GM12874 (cell line): ENCODE results near the gene SGCA.
A peak's percentile ranks its signal among the peaks of the same experiment; 100 is the strongest.

Source experiments
- CTCF ChIP-seq: IDR thresholded peaks from 2 replicates; pipeline ENCODE4 v1.5.1; 2011; ENCODE audit warnings: low read depth, mild to moderate bottlenecking, control low read depth, low read length, moderate library complexity; ENCODE audit not compliant: insufficient read depth

SGCA gene

GRCh38 chr17:50147841-50148225 lies 18.0 kb upstream of the SGCA start:
- no peak for TF ChIP-seq CTCF

DNA sequence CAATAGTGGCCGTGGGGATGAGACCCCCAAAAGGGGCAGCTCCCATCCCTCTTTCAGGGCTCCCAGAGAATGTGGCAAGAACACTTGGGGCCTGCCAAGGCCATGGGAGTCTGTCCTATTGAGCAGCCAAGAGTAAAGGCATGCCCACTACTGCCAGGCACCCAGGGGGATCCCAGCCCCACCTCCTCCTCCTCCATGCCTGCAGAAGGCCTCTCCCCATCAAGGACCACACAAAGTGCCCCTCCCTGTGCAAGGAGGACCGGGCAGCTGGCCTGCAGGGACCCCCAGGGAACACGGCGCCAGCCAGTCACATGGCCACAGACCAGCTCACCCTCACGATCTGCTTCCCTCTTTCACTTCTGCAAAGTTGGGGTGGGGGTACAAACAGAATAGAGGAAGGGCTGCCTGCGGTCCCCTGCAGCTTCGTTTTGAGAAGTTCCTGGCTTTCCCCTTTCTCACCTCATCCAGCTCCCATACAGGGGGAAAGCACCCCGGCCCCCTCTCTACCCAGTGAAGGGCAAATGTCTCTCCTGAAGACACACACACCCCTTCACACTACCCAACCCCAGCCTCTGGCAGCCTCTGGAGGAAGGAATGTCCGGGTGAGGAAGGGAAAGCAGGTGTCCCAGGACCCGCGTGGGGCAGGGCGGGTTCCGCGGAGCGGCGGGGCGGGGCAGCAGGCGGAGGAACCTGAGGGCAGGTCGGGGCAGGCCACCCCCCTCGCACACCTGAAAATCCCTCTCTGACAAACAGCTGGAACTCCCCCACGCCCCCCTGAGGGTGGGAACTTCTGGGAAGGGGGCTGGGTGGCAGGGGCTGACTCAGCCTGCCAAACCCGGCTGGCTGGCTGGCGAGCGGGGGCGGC lies 17.3 kb upstream of the SGCA start:
- no peak for TF ChIP-seq CTCF

DNA sequence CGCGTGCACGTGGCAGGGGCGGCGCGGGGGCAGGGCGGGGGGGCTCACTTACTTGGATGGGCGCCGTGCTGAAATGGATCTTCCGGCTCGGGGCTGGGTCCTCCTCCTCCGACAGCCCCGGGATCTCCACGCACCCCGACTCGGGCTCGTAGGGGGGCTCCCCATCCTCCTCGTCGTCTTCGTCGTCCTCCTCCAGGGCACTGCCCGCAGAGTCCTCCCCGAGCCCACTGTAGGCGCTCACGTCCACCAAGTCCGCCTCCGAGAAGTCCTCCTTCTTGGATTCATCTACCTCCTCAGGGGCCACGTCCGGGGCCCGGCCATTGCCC lies 16.8 kb upstream of the SGCA start:
- TF ChIP-seq CTCF = no peak

- TF ChIP-seq CTCF = 0 out of 2 replicates have a peak, but pooled peaks have one; percentile 22
Measured at GRCh38 chr17:50149417-50150353, 16.1 kb upstream of the SGCA start.

DNA sequence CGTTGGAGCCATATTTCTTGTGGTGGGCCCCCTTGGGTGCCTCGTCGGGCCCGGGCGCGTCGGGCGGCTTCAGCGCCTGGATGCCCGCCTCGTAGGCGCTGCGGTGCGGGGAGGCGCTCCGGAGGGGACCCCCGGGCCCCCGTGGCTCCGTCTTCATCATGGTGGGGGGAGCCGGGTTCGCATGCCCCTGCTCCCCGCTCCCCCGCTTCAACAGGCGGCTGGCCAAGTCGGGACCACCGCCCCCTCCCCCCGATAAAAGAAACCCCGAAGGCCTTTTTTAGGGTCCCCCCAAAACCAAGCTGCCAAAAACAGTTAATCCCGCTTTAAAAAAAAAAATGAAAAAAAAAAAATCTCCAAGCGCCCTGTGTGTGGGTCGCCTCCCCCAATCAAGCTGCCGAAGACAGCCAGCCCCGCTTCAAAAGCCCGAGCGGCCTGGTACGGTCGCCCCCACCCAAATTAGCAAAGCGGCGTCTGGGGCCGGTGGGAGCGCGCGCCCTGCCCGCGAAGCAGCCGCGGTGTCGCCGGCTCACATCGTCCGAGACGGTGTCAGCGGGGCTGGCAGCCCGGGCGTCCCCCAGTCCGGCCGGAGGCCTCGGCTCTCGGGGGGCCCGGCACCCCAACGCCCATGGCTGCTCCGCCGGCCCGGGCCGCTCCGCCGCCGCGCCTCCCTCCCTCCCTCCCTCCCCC lies 15.3 kb upstream of the SGCA start, which contains the start of gene PPP1R9B:
Gene PPP1R9B (minus strand): TSS at position 324 of the 687 bp plus-strand sequence. CDS start 164 bp downstream, at position 160.
- no peak for TF ChIP-seq CTCF

DNA sequence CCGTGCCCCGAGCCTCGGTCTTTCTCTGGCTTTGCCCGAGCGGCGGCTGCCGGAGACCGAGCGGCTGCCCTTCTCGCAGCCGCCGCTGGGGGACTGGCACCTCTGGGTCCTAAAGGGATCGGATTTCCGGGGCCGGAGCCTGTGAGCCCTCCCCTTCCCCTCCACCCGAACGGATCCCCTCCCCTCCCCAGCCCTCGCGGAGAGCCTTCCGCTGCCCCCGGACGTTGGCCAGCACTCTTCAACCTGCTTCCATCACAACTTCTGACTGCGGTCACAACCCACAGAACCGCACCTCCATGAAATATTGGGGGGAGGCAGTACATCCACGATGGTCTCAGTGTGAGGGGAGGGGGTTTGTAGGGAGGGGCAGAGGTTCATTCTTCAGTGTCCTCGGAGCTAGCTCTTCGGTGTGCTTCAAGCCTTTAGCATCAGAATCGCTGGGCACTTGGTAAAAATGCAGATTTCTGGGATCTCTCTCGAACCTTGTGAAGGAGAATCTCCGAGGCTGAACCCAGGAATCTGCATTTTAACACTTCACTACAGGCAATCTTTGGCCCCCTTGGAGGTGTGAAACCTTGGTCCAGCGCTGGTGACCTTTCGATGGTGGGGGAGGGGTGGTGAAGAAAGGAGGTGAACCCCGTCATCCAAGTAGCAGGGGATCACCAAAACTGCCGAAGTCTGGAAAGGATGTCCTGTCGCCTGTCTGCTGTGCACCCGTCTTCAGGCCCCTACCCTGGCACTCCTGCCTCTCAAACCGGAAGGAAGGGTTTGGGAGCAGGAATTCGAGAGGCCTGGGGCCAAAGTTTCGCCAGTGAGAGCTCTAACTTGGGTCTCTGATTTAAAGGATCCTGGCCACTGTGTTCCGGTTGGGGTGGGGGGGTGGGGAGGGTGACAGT lies 14.5 kb upstream of the SGCA start:
- peak; percentile 81 for TF ChIP-seq CTCF
